NCI-H226 (cell line): ENCODE data around the gene PIAS3.
A peak's percentile ranks its signal among the peaks of the same experiment; 100 is the strongest.
"Not testable (repeated sequence)": the region's sequence is repeated elsewhere in the genome, so short reads cannot be mapped to it uniquely, and the experiment has no call there.

Experiments
- DNase-seq: peaks from one replicate; pipeline ENCODE4 v3.0.0-alpha.2; 2015

PIAS3 gene

GRCh38 chr1:145871994-145872924 is 13.4 kb upstream of the PIAS3 start:
- no peak for DNase-seq

GRCh38 chr1:145868232-145868631 is 9.4 kb upstream of the PIAS3 start:
- DNase-seq: no peak

GRCh38 chr1:145863282-145864018 is 4.6 kb upstream of the PIAS3 start:
- no peak for DNase-seq

GRCh38 chr1:145859491-145860023 is 676 bp upstream of the PIAS3 start:
- DNase-seq: peak; percentile 87

- peak; percentile 25 for DNase-seq
These were observed 512 bp downstream of the PIAS3 start for GRCh38 chr1:145858238-145858900.

- no peak for DNase-seq
These were observed 1.7 kb downstream of the PIAS3 start for GRCh38 chr1:145857170-145857569.

- no peak for DNase-seq
These were observed 3.4 kb downstream of the PIAS3 start for GRCh38 chr1:145855426-145855948.

GRCh38 chr1:145849356-145850160 is 9.3 kb downstream of the PIAS3 start:
- DNase-seq: peak; percentile 91

- DNase-seq: no peak
These were observed 11.1 kb downstream of the PIAS3 start for GRCh38 chr1:145847827-145848226.

GRCh38 chr1:145846201-145846612 is 12.7 kb downstream of the PIAS3 start:
- no peak for DNase-seq

- peak; percentile 60 for DNase-seq
These were observed 13.2 kb downstream of the PIAS3 start, which contains the start of gene NUDT17 for GRCh38 chr1:145845514-145846161. TSS of gene NUDT17 (plus strand) at chr1:145845630. CDS start at chr1:145845641, 11 bp downstream.

GRCh38 chr1:145845144-145845513 is 13.8 kb downstream of the PIAS3 start:
- no peak for DNase-seq

- DNase-seq: no peak
These were observed 15.8 kb downstream of the PIAS3 start for GRCh38 chr1:145843031-145843430.

- no peak for DNase-seq
These were observed 21.2 kb downstream of the PIAS3 start for GRCh38 chr1:145837656-145838055.

- not testable (repeated sequence) for DNase-seq
These were observed 28.1 kb downstream of the PIAS3 start for GRCh38 chr1:145830810-145831209.

- DNase-seq: no peak
These were observed 30.4 kb downstream of the PIAS3 start for GRCh38 chr1:145828367-145829026.

GRCh38 chr1:145827966-145828365 is 30.9 kb downstream of the PIAS3 start:
- no peak for DNase-seq

GRCh38 chr1:145826030-145826429 is 32.9 kb downstream of the PIAS3 start:
- DNase-seq: no peak

- no peak for DNase-seq
These were observed 34.4 kb downstream of the PIAS3 start for GRCh38 chr1:145824499-145824842.

- DNase-seq: peak; percentile 91
These were observed 35.0 kb downstream of the PIAS3 start, which contains the start of the genes POLR3C and RNF115 for GRCh38 chr1:145823565-145824498. TSS of gene POLR3C (plus strand) at chr1:145824200. CDS start at chr1:145825777, 1,577 bp downstream. TSS of gene RNF115 (minus strand) at chr1:145824095. CDS start at chr1:145823873, 222 bp downstream.
